ENCODE data around the gene CFLAR.
"Not testable (repeated sequence)": the region's sequence is repeated elsewhere in the genome, so short reads cannot be mapped to it uniquely, and the experiment has no call there.

DNA sequence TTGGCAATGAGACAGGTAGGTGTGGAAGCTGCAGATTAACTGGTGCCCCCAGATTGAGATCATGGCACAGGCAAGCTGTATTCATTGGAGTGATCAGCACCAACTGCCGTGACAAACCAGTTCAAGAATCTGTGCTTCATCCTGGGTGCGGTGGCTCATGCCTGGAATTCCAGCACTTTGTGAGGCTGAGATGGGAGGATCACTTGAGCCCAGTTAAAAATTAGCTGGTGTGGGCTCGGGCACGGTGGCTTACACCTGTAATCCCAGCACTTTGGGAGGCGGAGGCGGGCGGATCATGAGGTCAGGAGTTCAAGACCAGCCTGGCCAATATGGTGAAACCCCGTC is 33.8 kb downstream of the CFLAR start:
- TF ChIP-seq, protein P1, sequence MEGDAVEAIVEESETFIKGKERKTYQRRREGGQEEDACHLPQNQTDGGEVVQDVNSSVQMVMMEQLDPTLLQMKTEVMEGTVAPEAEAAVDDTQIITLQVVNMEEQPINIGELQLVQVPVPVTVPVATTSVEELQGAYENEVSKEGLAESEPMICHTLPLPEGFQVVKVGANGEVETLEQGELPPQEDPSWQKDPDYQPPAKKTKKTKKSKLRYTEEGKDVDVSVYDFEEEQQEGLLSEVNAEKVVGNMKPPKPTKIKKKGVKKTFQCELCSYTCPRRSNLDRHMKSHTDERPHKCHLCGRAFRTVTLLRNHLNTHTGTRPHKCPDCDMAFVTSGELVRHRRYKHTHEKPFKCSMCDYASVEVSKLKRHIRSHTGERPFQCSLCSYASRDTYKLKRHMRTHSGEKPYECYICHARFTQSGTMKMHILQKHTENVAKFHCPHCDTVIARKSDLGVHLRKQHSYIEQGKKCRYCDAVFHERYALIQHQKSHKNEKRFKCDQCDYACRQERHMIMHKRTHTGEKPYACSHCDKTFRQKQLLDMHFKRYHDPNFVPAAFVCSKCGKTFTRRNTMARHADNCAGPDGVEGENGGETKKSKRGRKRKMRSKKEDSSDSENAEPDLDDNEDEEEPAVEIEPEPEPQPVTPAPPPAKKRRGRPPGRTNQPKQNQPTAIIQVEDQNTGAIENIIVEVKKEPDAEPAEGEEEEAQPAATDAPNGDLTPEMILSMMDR (IDR thresholded peaks at IDR 0.05; ENCODE audit: poor library complexity, severe bottlenecking) = not testable (repeated sequence)
- not testable (repeated sequence) for TF ChIP-seq POLR2AphosphoS5 (IDR thresholded peaks at IDR 0.05); TAF1 (IDR thresholded peaks at IDR 0.05; ENCODE audit: low read depth); EZH2 (IDR thresholded peaks at IDR 0.05; ENCODE audit: borderline replicate concordance, insufficient read depth, low read length, poor library complexity, severe bottlenecking); EP300 (conservative IDR thresholded peaks at IDR 0.05; ENCODE audit: poor library complexity, severe bottlenecking)

Data from neural cell (in vitro differentiated cells).